GM21529 (cell line): ENCODE data around the gene MDFIC.
A peak's percentile ranks its signal among the peaks of the same experiment; 100 is the strongest.

Source experiments
- ATAC-seq: cut with Tn5 transposase; IDR thresholded peaks from one replicate; pipeline ENCODE4 v1.9.1; 2021; ENCODE audit not compliant: unreplicated experiment

MDFIC gene

GRCh38 chr7:114925434-114925833 lies 3.5 kb downstream of the MDFIC start:
- no peak for ATAC-seq

- ATAC-seq: no peak
These were observed 6.2 kb downstream of the MDFIC start for GRCh38 chr7:114928060-114928459.

DNA sequence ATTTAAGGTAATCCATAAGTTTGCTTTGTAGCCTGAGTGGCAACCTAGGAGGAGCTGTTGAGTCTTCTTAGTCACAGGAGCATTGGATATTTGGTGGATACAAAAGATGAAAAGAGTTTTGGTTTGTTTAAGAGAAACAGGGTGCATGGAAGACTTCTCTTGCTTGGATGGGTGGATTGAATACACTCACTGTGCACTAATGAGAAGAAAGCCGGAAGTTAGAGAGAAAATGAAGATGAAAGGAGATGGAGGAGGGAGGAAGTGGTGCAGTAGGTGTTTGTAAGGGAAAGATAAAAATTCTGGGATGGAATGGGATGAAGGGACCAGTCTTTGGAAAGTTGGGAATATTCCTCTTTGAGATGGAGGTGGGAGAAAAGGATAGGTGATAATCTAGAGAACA lies 7.7 kb downstream of the MDFIC start:
- no peak for ATAC-seq

DNA sequence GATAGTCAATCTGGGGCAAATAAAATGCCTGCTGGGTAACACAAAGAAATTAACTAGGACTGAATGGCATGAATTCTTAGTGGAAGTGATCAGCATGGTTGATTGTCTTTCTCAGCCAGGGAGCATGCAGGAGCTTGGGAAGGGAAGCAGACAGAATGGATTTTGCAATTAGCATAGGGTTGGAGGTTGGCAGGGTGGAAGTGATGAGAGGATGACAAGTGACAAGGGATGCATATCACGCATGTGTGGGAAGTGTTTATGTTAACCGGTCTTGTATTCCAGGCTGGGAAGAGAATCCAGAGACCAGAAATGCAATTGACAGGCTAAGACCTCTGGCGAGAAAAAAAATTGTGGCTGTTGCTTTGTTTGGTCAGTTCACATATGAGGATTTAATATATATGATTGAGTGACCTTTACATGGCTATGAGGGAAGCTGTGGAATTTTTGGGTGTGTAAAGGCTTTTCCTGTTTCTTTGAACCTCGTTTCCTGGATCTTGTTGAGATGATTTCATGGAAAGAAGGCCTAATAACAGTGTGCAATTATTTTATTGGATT lies 8.3 kb downstream of the MDFIC start:
- ATAC-seq: no peak

- peak; percentile 40 for ATAC-seq
These were observed 9.1 kb downstream of the MDFIC start for GRCh38 chr7:114930829-114931655.

DNA sequence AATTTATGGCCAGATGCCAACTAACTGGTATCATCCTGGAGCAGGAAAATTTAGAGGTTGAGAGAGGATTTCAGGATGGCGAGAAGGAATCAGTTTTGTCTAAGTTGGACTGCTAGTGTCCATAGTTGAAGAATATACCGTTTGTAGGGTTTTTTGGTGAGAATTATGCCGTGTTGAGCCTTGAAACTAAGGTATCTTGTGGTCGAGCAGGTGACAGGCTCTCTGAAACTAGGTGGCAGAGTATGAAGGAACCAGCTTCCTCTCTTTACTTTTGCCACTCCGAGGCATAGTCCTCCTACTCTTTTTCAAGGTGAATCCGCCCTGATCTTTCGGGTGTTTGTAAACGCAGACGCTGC lies 9.7 kb downstream of the MDFIC start:
- peak; percentile 71 for ATAC-seq

GRCh38 chr7:114932991-114933390 lies 11.1 kb downstream of the MDFIC start:
- no peak for ATAC-seq

- ATAC-seq: no peak
These were observed 11.8 kb downstream of the MDFIC start for GRCh38 chr7:114933658-114934057.

GRCh38 chr7:114934086-114934485 lies 12.2 kb downstream of the MDFIC start:
- ATAC-seq: no peak

DNA sequence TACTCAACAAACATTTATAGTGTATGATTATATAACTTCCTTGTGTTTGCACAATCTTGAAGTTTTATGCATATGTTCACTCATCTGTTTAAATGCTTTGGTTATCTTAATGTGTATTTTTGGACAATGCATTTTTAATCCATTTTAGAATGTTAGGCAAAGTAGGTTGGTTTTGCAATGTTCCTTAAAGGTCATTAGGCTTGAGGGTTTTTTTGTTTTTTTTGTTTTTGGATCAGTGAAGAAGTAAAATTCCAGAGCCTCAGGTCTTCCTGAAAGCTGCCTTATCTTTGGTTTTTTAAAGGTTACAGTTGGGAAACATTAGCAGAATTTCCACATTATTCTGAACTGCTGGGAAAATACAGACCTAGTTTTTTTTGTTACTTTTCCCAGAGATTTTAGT lies 12.8 kb downstream of the MDFIC start:
- ATAC-seq: no peak

DNA sequence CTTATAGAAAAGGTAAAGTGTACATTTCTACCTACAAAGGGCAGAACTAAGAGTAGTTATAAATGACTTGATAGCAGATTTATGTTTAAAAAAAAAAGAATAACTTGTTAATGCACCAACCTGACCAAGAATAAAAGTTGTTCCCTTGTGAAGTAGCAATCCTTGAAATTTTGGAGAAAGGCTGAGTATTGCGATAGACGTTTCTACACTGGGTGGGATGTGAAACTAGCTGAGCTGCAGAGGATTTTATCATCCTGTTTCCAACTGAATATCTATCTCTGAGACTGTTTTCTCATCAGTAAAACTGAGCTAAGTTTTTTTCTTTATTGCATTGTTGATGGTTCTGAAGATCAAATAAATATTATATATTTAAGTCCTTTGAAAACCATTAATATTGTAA lies 14.6 kb downstream of the MDFIC start:
- ATAC-seq: no peak

DNA sequence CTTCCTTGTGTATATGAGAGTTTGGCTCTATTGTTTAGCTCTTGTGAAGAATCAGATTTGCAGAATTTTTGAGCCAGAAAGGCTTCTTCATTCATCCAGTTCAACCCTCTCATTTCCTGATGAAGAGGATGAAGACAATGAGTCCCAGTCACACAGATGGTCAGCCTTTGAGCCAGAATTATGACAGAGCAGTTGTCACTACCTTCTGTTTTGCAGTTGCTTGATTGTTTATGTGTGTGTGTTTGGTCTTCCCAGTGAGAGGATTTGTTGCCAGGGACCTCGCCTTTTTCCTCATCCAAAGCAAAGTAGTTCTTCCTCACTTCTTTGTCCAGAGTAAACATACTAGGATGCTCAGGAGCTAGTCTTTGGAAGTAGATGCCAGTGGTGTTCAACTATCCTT lies 15.6 kb downstream of the MDFIC start:
- ATAC-seq: no peak

- ATAC-seq: no peak
These were observed 16.9 kb downstream of the MDFIC start for GRCh38 chr7:114938785-114939184.

DNA sequence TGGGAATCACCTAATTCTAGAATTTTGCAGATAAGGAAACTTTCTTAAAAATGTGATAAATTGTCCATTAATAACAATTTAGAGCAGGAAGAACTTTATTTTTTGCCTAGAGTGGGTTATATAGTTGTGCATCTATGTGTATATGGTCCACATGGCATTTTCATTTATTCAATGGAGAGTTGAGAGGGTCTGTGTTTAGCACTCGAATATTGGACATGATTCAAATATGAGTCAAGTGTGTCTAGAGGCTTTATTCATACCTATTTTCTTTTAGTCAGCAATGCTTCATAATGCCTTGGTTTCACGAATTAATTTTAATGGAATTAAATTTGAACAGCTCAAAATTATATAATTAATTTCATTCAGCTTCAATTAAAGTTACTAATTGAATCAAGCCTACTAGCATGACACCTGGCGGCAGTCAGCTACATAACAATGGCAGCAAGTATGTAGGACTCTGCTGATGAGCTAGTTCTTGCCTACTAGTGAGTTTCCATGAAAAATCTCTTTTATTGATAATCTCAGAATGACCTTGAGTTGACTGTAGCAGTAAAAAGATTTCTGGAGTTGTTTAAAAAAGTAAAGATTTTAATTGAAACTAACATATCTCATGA lies 17.7 kb downstream of the MDFIC start:
- ATAC-seq: no peak

- ATAC-seq: no peak
These were observed 18.3 kb downstream of the MDFIC start for GRCh38 chr7:114940220-114940619.

GRCh38 chr7:114941692-114942091 lies 19.8 kb downstream of the MDFIC start:
- ATAC-seq: peak; percentile 57

- peak; percentile 64 for ATAC-seq
These were observed 20.7 kb downstream of the MDFIC start for GRCh38 chr7:114942446-114943175.

DNA sequence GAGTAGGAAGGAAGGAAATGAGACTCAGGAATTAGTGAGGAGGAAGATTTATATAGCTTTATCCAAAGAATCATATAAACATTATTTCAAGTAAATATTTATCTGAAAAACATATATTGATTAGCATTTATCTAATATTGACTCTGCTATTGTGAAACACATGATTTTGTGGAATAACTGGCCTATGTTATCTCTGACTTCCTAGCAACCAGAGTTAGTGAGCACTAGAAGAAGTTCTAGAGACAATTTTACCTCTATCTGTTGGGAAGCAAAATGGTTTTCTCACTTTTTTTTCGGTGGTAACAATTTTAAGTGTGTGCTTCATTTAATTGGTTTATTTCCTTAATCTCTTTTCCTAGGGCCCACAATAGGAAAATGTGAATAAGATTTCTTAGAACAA lies 21.6 kb downstream of the MDFIC start:
- ATAC-seq: no peak

GRCh38 chr7:114943953-114944744 lies 22.3 kb downstream of the MDFIC start:
- ATAC-seq: no peak

- no peak for ATAC-seq
These were observed 23.1 kb downstream of the MDFIC start for GRCh38 chr7:114944745-114945625.
